ENCODE data around the gene TCF7L1.

GRCh38 chr2:85173909-85174308 lies 40.7 kb downstream of the TCF7L1 start:
- no peak for TF ChIP-seq CTCF (IDR thresholded peaks at IDR 0.05; ENCODE audit: low read depth, low read length)
- TF ChIP-seq POLR2A (IDR thresholded peaks at IDR 0.05; ENCODE audit: extremely low read depth, insufficient read length), result no peak
- TF ChIP-seq MAX (IDR thresholded peaks at IDR 0.05; ENCODE audit: low read depth, low read length), result no peak

Data from NB4 (cell line).